ENCODE results near the gene FCN1. TPM values are rescaled to one million over a fixed set of nuclear protein-coding genes. Genes with fewer than 3 reads are reported as not detected.

FCN1 gene
- not detected in 2 replicates for total RNA-seq

GRCh38 chr9:134917431-134918373, at the start of gene FCN1:
Gene FCN1 (minus strand): TSS chr9:134917912. CDS start chr9:134917871, 41 bp downstream.

DNA sequence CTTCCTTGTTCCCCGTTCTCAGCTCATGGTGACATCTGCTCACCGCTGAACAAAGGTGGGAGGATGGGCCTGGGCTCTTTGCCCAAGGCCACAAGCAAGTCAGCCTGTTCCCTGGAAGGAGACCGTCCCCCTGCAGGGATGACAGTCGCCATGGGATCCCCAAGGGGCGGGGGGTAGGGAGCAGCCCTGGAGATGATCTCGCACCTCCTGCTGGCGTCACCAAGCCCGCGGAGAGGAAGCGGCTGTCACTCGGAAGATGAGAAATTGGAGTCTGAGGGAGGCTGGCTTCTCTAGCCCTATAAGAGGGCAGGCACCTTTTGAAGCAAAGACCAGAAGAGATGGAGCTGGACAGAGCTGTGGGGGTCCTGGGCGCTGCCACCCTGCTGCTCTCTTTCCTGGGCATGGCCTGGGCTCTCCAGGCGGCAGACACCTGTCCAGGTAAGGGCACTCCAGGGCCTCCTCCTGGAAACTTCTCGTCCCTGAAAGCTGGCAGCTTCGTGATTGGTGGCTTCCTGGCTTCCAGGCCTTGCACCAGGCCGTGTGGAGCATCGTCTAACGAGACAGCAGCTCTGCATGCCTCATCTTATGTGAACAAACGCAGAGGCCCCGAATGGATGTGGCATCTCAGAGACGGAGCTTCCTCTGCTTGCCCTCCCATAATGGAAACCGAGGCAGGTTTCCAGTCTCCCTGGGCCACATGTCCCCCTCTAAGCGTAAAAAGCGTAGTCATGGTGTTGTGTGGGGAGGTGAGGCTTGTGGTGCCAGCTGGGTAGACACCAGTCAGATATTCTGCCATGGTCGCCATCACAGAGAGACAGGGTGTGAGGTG, 37.0 kb downstream of the FCN1 start, which contains the start of gene FCN2:
Gene FCN2 (plus strand): TSS at position 327 of the 829 bp plus-strand sequence. CDS start 12 bp downstream, at position 339.

Other genes with a start within 250 kb of the FCN1 start
- gene FCN2, start 37.1 kb downstream of the FCN1 start, total RNA-seq: not detected in 2 replicates
- 0.48 TPM in 1 of 2 replicates, not detected in the other for gene OLFM1, start 169.8 kb upstream of the FCN1 start, total RNA-seq